SW 1271 (cell line): ENCODE results near the gene MYOZ2.

Experiments
- DNase-seq, 2 experiments: peaks; one replicate each; lab custom pipeline; 2025; lab: John Stamatoyannopoulos, UW

The MYOZ2 gene

DNA sequence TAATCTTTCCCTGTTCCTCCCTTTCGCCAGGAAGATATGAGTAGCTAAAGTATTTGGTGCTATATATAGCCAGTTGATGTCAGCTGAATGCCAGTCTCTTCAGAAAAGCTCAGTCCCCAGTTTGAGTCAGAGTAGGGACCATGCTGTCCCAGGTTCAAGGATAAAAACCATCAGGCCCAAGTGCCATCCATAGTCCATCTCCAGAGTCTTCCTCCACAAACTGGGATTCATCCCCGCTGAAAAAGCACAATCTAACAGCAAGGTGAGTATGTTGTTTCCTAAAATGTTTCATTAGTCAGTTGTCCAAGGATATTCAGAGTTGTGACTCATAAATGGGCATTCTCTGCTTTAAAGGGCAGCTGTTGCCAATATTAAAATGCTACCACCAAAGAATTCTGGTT, at the start of gene MYOZ2:
Gene MYOZ2, plus strand, starts transcription at position 112 of the 401 bp plus-strand sequence. CDS start 694 bp downstream, outside the sequence.
- no peak for DNase-seq

DNA sequence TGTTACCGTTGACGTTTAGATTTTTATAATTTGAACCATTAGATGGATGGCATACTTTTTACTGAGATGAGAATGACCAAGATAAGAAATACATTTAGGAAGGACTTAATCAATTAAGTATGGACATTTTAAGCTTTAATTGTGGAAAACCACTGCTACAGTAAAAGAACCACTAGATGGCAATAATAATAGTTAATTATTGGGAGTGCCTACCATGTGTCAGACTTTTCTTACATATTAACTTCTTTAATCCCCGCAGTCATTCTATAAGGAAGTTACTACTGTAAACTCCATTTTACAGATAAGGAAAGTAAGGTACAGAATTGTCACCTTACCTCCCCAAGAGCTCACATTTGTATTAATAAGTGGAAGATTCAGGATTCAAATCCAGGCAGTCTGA, 48.5 kb upstream of the MYOZ2 start:
- DNase-seq: peak in 1 of 2 experiments; percentile 7

DNA sequence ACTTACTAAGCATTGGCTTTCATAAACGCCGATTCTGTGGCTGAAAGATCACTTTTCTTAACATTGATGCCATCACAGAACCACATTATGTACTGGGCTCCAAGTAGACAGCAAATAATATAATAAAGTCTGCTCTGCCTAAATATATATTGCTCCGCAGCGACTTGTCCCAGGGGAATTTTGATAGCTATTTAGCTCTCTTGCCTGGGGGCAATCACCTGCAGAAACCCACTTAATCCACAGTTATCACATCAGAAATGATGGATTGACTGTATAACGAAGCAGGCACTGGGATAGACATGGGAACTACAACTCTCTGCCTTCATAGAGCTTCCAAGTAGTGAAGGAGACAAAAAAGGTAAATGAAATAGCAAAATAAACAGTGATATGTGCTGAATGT, 48.0 kb upstream of the MYOZ2 start:
- no peak for DNase-seq

DNA sequence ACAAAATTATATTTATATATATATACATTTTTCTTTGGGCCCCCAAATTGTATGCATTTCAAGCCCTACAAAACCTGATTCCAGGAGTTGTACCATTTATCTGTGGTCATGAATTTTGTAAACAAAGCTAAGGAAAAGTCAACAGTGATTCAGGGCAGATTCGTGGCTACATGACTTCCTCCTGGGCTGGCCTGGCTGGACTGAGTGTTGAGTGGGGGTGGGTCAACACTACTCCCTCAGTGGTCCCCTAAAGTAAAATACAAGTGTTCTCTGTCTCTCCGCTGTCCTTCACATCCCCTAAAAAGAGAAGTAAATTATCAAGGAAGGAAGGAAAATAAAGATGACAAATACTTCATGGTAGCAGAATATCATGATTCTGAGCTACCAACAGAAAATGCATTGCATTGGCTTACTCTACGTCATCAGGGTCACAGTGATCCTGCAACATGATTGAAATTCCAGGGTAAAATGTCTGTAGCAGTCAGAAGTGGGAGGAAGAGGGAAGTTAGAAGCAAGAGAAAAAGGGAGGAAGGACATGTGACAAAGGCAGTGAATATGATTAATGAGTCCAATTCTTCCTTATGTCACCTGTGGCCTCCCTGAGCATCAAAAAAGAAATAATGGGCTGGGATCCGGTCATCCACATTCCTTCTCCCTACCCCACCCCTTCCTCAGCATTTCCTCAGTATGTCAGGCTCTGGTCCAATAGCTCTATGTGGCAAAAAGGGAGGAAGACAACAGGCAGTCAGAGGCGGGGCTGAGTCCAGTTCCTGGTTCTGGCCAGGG, 42.4 kb upstream of the MYOZ2 start:
- DNase-seq: no peak

DNA sequence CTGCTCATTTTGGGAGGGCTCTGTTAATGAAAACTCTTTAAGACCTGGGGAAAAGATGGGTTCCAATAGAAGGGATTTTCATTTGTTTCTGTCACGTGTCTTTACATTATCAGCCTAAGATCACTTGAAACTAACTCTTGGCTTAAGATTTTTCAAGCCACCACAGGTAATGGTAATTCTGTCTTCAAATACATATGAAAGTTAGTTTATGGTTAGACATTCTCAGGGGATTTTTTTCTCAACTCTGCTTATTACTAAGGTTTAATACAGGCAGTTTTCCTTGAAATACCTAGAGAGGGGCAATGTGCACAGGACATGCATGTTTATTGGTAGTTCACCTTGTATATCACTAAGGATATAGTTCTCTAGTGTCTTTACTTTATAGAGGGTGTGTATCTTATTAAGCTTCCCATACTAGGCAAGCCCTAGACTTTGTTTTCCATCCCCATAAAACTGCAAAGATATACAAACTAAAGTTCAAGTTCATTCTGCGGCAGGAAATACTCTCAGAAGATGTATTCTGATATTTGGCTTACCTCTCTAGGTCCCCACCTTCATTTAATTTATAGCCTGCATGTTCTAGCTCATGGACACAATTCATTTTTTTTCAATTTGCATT, 38.2 kb upstream of the MYOZ2 start:
- DNase-seq: no peak

DNA sequence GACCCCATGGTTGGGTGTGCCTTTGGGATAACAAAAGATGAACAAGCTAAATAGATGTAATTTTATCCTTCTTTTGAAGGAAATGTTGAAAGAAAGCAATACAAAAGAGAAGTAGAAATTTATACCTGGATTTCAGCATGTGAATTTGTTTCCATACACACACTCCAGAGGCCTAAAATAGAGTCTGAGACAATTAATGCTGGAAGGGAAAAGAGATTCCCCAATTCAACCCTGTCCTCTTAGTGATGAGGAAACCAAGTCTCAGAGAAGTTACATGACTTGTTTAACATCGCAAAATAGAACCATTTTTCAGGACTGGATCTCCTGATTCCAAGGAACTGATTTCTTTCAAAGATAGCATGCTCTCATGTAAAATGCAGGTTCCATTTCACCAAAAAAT, 37.3 kb upstream of the MYOZ2 start:
- DNase-seq: no peak

DNA sequence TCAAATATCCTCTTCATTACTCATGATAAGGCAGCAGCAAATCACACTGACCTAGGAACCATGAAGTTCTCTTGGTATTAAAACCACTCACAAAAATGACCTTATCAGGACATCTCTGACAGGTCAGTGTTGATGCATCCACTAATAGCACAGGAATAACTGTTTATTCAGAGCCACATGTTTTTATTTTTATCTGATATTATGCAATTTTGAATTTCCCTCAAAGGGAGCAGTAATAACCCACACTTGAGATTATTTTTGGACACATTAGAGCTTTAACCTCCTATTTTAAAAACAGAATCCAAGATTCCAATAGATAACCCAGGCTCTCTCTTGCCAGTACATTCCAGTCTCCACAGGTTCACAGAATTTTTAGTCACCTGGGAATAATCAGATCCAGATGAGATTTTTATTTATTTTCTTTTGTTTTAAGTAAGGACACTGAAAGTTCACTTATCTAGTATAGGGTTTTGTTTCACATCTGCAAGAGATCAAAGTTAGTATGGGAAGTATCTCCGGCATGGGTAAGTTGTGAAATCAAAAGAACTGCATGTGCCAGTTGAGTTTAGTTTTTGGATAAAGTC, 36.3 kb upstream of the MYOZ2 start:
- no peak for DNase-seq

DNA sequence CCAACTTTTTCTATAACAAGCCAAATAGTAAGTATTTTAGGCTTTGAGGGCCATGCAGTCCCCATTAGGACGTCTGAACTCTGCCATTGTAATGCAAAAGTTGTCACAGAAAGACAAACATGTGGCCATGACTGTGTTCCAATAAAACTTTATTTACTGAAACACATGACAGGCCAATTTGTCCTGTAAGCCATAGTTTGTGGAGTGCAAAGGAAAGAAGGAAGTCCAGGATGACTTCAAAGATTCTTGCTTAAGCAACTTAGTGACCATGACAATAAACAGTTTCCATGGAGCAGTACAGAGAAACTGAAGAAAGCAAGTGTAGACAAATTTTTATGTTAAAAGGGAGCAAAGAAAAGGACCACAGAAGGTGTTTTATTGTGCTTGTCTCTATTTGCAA, 35.0 kb upstream of the MYOZ2 start:
- no peak for DNase-seq

DNA sequence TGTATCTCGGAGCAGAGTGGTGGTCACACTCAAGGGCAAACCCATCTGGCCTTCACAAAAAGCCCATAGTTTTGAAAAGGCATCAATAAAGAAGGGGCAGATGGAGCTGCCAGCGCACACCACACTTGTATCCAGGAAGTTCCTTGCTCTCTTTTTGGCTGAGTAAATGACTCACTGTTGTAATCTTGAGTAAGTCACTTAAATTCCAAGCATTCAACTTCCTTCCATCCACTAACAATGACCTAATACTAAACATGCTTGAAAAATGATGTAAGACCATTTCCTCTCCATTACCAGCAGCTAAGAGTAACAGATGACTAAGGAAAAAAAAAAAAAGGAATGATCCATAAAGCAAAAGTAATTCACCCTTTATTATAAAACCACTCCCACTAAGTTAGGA, 32.4 kb upstream of the MYOZ2 start:
- DNase-seq: peak; percentile 87 to 96

DNA sequence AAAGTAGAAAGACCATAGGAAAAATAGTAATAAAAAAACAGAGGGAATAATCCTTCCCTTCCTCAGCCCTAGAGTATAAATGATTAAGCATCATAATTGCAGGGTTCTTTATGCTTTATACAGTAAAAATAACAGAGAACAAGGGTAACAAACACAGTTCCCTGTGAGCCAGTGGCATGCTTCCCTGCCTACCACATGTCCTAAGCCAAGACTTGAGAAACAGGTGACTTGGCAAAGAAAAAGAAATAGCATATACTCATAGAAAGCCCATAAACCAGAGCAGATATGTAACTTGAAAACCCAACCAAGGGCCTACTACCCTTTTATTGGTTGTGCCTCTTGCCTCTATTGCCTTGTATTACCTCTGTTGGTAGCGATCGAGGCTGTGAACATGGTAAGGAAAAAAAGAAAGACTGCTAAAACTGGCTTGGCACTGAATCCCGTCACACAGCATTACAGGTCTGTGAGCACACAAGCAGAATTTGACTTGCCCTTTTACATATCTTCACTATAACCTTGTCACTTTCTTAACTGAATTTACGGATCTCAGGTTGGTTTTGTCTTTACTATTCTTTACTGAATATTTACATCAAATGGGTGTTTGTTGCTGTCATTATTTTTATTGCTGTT, 30.9 kb upstream of the MYOZ2 start:
- DNase-seq: no peak

DNA sequence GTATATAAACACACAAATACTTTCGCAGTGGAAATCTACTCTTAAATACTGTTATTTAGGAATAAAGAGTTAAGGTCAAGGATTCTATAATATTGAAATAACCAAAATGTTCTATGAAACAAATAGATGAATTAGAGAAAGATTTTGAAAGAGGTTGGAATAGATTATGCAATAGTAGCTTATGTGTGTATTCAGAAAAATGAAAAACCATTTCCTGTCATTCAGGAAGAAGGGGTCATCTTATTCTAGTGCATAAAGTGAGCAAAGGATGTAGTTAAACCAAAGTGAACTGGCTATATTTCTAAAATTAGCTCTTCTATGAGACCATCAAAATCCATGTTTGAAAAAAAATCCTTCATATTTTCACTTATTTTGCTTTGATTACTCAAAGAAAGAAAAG, 30.0 kb upstream of the MYOZ2 start:
- DNase-seq: no peak

DNA sequence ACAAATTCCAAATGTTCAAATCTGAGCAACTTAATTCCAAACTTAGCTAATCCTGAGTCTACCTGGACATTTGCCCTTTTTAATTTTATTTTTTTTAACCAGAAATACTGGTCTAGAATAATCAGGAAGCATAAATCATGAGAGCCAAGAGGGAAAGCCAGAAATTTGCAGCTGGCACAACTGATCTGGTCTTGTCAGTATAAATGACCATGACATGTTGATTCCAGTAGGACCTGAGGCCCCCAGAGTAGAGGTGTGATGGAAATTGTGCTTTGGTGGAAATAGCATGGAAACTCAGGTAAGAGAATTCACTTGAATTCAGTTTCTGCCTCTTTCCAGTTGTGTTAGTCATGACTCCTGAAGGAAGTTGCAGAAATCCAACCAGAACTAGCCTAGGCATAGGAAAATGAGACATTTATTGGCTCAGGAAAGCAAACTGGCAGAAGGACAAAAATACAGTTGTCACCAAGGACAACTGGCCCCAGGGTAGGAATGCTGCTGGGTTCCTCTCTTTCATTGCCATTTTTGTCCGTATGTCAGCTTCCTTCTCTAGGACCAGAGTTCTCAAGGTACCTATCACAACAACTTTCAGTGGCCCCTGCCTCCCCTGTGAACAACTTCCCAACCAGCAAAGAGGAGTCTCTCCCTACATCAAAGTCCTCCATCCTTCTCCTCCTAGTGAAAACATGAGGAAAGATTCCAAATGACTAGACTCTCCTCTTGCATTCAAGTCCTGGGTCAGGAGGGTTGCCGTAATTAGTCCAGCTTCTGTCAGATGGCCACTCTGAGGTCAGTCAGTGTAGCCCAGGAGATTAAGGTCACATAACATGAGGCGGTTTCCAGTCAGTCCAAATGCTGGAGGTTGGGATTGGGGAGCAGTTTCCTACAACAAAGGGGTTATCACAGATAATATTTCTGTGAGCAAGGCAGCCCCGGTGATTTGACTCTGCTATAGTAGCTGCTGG, 29.3 kb upstream of the MYOZ2 start:
- no peak for DNase-seq

DNA sequence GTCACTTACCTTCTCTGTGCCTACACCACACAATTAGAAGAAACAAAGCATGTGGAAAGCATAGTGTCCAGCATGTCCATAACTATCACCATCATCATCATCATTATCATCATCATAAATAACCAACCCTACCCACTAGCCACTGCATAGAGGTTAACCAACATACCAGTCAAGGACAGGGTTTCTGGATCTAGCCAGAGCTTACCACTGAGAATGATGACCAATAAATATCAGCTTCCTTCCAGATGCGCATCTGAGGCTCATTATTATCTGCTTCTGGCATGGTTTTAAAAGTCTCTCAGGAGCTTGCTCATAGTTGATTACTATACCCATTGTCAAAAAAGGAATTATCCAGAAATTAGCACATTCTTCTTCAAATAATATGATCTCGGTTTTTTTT, 25.5 kb upstream of the MYOZ2 start:
- no peak for DNase-seq

DNA sequence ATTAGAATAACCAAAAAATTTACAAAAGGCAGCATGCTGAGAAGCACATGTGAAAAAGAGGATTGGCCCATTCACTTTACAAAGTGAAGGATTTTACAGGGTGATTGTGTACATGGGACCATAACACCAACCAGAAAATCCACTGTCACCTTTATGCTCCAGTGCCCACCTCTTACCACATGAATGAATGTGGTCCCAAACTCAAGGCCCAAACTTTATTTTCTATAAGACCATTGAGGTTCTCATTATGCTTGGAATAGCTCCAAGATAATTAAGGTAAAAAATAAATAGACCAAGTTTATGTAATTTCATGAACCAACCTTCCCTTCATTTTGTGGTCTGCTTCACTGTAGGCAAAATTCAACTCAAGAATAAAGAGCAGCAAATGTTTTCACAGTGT, 24.3 kb upstream of the MYOZ2 start:
- no peak for DNase-seq

DNA sequence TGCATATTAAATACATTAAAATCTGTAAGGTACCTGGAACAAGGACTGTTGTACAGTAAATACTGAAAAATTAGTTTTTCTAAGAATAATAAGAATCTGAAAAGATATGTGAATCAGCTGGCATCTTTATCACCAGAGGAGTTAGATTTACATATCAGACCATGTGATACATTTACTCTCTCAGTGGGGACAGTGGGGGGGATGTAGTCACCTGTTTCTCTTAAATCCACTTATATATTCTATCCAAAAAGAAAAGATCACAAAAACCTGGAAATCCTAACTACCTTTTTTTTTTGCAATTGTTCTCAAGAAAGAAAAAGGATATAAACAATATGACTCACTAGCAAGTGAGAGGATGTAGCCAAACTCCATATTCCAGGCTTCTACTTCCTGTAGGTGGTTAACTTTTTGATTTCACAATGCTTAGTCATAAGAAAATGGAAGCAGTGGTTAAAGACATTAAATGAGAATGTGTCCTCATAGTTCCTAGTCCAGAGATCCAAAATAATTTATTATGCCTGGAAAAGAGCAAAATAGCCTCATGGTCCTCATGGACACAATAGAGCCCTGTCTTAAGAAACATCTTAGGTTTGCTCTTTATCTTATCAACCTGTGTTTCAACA, 22.5 kb upstream of the MYOZ2 start:
- peak; percentile 43 to 83 for DNase-seq

DNA sequence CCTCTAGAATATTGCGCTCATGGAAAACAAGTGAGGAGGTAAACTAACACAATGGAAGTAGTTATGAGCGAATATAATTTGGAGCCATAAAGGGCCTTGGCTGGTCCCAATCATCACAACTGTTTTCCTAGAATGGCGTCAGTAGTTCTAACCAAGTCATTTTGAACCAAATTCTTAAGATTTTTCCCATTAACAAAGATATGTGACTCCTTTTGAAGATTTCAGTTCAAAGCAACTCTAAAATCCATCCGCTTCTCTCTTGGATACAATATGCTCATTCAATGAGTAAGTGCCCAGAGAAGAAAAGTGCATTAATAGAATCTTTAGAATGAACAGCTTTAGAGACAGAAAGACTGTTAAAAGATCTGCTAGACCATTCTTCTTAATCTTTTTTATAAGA, 19.6 kb upstream of the MYOZ2 start:
- no peak for DNase-seq

DNA sequence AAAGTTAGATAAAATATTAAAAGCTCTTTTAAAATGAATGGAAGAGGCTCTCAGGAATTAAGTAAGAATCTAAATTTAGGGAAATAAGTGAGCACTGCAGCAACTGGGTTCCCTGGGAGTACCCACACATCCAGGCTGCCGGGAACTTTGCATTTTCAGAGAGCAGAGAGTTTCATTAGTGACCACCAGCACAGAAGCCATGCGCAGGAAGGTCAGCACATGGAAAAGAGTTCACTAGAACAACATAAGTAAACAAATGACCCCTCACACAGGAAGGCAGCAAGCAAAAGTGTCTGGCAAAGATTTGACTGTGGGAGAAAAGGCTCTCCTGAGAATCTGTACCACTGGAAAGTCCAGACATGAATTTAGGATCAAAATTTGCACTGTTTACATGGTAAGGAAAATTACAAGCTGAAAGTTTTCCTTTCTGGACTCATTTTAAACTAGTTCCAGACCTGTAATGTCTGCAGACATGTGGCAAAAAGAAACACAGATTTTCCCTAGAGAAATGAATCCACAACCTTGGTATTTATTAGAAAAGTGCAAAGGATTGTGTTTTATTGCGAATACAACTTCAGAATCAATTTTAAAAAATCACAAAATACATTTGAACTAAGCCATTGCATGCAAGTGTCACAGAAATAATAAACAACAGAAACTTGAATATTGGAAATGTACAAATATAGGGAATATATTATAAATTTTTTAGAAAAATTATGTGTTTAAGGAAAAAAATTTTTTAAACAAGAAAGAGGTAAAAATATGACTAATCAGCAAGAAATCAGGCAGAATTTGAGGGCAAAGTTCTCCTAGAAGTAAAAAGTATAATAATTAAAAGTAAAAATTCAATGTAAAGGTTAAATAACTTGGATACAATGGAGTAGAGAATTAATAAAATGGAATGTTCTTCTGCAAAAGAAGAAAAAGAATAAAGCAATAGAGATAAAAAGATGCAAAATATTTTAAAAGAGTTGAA, 18.4 kb upstream of the MYOZ2 start:
- no peak for DNase-seq

DNA sequence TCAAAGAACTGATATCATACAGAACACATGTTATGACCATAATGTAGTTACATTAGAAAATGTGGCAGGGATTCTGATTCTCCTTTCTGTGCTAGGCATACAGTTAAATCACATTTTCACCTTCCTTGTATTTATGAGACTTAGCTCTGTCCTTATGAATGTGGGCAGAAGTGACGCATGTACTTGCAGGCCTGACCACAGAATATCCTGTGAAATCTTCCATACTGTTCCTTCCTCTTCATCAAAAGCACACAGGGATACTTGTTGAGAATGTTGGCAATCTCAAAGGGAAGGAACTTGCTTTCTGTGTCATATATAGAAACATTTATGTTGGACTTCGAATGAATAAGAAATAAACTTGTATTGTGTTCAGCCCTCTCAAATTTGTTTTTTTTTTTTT, 17.2 kb upstream of the MYOZ2 start:
- no peak for DNase-seq

DNA sequence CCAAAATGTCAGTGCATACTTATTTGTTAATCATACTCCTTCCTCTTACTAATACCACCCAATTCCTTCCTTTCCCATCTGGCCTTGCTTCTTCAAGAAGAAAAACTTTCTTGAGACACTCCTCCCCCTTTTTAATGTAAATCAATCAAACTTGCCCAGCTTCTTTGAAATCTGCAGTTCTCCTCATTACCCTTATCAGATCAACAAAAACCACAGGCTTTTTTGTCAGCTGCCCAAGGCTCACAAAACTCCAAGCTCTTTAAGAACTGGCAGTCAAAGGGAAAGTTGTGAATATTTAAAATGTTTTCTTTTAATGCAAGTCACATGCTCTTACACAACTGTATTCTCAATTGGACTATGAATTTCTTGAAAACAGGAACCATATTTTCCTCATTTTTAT, 11.3 kb upstream of the MYOZ2 start:
- DNase-seq: no peak

DNA sequence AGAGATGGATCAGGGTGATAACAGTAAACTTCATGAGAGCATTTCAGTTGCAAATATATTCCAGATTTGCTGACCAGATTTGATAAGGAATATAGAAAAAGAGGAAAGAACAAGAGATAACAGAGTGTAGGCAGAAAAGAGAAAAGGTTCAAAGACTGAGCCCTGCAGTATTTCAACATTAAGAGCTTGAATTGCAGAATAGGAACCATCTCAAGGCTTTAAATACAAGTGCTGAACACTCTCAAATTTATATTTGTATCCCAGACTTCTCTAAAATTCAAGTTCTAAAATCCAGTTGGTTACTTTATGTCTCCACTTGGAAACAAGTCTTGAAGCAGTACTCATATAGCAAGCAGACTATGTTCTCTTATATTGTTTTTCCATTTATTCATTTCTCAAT, 9.7 kb upstream of the MYOZ2 start:
- DNase-seq: no peak
